HG02623 (cell line): ENCODE measurements around the gene OPCML.

ENCODE experiments used
- ATAC-seq: cut with Tn5 transposase; IDR thresholded peaks from one replicate; pipeline ENCODE4 v1.9.1; 2021; ENCODE audit warnings: moderate library complexity; ENCODE audit not compliant: unreplicated experiment

The OPCML gene

GRCh38 chr11:133149698-133150097 lies 382.6 kb downstream of the OPCML start:
- no peak for ATAC-seq

DNA sequence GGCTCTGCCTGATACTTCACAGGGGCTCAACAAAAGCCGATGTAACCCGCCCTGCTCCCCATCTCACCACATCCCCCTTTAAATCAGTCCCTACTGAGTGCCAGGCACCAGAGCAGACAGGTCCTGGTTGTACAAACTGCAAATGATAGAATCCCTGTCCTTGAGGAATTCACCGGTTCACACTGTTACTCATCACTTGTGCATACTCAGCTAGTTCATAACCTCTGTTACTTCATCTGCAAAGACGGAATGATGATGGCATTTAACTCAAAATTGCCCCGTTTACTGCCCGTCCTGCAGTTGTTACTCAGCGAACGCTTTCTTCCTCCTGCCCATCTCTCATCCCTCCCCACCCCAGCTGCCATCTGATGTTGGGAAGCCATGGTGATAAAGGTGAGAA lies 384.7 kb downstream of the OPCML start:
- ATAC-seq = no peak

GRCh38 chr11:133146697-133147306 lies 385.5 kb downstream of the OPCML start:
- no peak for ATAC-seq

- no peak for ATAC-seq
These were observed 394.4 kb downstream of the OPCML start for GRCh38 chr11:133137939-133138338.

- no peak for ATAC-seq
These were observed 395.0 kb downstream of the OPCML start for GRCh38 chr11:133137270-133137669.

GRCh38 chr11:133136376-133136775 lies 395.9 kb downstream of the OPCML start:
- no peak for ATAC-seq

DNA sequence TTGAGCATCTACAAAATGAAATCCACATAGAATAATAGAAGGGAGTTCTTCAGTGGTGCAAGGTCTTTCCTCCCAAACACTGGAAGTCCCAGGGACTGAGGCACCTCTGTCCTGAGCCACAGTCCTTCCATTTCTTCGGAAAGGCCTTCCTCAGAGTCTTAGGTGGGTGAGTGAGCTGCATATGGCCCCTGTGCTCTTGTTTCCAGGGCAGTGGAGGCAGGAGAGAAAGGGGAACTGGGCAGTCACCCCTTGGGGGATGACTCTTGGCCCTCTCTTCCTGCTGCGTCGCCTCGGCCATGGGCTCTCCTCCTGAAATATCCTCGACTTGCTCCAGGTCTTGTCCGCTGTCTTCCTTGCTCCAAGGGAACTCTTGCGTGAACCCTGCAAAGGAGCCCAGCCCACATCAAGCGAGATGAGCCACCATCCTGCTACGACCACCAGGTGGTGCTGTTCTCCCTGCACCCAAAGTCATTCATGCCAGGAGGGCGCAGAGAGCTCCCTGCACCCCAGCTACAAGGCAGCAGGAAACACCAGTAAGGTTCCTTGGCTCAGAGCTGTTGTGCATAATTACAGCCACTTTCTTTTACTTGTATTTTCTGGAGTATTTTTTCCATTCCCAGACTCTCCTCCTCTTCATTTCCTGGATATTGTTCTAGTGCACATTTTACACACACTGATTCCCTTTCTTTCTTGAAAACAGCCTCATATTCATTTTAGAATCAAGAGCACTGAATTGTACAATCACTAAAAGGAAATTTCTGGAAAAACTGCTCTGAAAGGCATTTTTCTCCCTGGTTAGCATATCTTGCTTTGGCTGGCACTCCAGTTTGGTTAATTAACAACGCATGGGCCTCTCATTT lies 397.8 kb downstream of the OPCML start:
- peak; percentile 95 for ATAC-seq

DNA sequence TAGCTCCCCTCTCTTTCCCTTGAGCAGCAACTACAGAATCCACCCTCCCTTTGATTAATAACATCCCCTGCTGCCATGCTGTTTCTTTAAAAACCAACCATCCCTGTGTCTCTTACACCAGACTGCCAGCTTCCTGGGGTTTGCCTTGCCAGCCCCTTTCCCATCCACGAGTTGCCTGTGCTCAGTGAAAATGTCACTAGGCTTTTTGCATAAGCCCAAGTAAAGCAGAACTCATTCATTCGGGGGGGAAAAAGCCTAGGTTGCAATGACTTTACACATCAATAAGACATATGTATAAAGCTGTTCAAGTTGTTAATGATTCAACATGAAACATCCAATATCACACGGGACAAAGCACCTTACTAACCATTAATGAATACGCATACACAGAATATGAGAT lies 398.7 kb downstream of the OPCML start:
- ATAC-seq = no peak

DNA sequence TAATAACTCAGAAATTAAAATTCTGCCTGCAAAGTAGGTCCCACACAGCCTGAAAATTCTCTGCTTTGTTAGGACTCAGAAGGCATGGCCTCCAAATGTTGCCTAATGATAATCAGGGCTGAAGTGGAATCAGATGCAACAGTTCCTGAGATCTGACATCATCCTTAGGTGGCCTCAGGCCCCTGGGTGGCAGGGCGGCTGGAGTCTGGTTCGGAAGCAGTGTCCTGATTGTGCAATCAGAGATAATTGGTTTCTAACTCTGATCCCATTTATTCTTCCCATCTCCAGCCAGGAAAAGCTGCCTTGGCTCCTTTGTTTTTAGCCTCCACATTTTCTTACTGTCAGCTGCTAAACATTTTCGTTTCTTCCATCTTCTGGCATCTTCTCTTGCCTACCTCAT lies 399.3 kb downstream of the OPCML start:
- no peak for ATAC-seq

- no peak for ATAC-seq
These were observed 404.6 kb downstream of the OPCML start for GRCh38 chr11:133127741-133128140.

GRCh38 chr11:133123796-133124195 lies 408.5 kb downstream of the OPCML start:
- ATAC-seq = no peak

- ATAC-seq = no peak
These were observed 408.9 kb downstream of the OPCML start for GRCh38 chr11:133123366-133123765.

DNA sequence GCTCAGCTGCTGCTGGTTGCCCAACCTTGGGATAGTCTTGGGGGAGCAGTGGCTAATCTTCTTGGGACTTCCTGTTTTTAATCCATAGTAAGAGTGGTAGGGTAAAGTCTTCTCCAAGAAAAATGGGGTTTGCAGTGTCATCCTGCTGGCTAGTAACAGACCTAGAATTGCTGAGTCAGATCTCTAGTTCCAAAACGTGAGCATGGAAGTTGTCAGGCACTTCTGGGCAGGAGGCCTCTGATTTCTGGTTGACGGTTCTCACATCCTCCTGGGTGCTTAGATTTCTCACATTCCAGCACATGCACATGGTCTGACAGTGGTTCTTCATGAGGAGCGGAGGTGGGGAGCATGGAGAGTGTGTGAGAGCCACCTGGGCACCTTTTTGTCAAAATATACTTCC lies 410.0 kb downstream of the OPCML start:
- no peak for ATAC-seq

DNA sequence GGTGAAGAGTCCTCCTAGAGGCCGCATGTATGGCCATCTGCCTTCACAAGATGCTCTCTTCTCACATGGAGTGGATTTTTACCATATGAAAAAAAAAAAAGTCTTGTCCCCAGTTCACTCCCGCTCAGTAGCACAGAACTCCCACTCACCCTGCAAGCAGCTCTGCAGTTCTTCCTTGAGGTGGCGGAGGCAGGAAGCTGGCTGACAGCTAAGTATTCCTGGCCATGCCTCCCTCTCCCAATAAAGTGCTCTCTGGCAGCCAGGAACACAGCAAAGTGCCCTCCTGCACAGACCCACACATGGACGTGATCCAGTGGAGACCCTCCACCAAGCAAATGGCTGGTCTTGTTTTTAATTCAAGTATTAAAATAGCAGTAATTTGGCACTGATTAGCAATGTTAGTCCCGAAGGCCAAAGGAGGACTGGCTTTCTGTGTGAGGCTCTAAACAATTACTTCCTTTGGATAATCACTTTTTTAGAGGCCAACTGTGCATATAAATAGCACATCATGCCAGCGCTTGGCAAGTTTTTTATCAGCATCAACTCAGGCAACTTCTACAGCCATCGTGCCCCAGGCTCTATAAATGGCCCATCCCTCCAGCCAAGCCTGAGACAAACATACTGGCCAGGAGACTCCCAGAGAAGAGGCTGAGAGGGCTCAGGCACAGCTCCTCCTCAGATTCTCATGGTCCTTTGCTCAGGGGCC lies 413.6 kb downstream of the OPCML start:
- no peak for ATAC-seq

DNA sequence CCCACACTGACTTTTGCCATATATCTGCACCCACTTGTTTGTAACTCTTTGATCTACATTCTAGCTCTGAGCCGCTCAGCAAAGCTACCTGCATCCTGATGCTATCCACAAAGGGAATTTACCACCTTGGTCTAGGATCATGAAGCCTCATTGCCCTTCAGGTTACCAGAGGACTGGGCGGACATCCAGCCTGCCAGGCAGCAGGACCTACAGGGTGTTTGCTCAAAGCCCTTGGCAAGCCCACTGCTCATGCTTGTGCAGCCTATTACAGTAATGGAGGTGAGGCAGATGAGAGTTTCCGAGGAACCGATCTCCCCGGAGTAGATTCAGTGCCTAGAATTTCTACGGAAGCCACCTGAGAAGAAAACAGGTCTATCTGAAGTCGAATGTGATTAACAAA lies 417.2 kb downstream of the OPCML start:
- ATAC-seq = no peak

DNA sequence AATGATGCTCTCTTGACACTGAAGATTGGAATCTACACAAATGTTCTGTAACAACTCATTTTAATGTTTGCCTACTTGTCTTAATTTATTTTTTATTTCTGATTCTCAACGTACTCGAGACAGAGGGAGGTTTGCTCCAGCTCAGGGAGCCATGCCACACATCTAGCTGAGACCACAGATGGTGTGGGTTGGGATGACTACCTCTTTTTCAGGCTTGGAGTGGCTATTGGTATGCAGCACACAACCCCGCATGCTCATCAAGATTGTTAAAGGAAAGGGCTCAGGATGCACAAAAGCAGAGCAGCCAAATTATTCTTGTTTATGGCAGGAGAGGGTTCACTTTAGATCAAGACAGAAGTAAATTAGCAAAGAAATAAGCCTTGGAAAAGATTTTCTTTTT lies 424.5 kb downstream of the OPCML start:
- no peak for ATAC-seq

DNA sequence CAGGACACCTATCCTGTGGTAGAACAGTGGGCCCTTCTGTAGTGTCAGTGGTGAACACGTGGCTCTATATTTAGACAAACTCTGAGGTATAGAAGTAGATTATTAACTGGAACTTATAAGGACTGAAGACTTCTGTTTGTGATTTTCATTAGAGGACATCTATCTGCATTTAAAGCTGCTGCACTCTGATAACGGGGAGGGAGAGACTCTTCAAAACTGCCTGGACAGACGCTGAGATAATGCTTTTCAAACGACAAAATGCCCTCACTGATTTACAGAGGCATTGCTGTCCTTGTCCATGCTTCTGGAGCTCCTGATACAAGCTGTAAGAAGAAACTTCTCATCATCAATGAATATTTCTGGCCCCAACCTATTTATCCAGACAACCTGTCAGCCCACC lies 425.2 kb downstream of the OPCML start:
- ATAC-seq = no peak

GRCh38 chr11:133106417-133106816 lies 425.9 kb downstream of the OPCML start:
- no peak for ATAC-seq

GRCh38 chr11:133104009-133104744 lies 428.1 kb downstream of the OPCML start:
- ATAC-seq = no peak

DNA sequence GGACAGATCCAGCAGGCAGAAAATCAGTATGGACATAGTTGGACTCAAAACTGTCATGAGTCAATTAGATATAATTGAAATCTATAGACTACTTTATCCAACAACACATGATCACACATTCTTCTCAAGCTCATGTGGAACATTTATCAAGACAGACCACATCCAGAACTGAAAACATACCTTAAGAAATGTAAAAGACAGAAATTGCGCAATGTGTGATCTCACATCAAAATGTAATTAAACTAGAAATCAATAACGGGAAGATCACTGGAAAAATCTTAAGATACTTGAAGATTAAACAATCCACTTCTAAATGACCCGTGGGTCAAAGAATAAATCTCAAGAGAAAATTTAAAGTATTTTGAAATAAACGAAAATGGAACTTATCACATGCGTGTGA lies 435.3 kb downstream of the OPCML start:
- ATAC-seq = no peak

GRCh38 chr11:133086518-133086917 lies 445.8 kb downstream of the OPCML start:
- ATAC-seq = no peak
